ENCODE data around the gene PHAF1. TPM values are rescaled to one million over a fixed set of nuclear protein-coding genes. Genes with fewer than 3 reads are reported as not detected.

PHAF1 gene
- polyA plus RNA-seq, 1 donor from 2014 or later: 9.8 TPM

GRCh38 chr16:67192781-67193361, 83.1 kb downstream of the PHAF1 start:
- Histone ChIP-seq H2AFZ (ENCODE audit: low read depth, low read length) (peak overlapping the region; percentile 52), H3K27me3 (ENCODE audit: insufficient read depth, low read depth, low read length) (no peaks in the 10 kb centered on the region), H4K20me1 (ENCODE audit: insufficient read depth) (no peaks in the 10 kb centered on the region), H3F3A (ENCODE audit: insufficient read depth, low read length, poor library complexity, severe bottlenecking) (no peaks in the 10 kb centered on the region), H3K36me3 (ENCODE audit: insufficient read depth, low read length) (no peaks in the 10 kb centered on the region), H3K9me3 (ENCODE audit: low read length) (no peaks in the 10 kb centered on the region), H3K79me2 (replicated peaks; ENCODE audit: insufficient read depth, low read length) (peaks cover 15% of the 10 kb centered on the region), H3K9ac (ENCODE audit: low read length) (peak overlapping the region; percentile 89), H3K9me2 (ENCODE audit: insufficient read depth, low read length) (no peaks in the 10 kb centered on the region), H3K4me3 (ENCODE audit: low read length) (peak overlapping the region; percentile 100), H3K4me2 (ENCODE audit: low read length) (peak overlapping the region; percentile 86), H3K27ac (ENCODE audit: low read length) (peak overlapping the region; percentile 48)
- TF ChIP-seq EP300 (conservative IDR thresholded peaks at IDR 0.05; ENCODE audit: poor library complexity, severe bottlenecking) (no peak), POLR2AphosphoS5 (IDR thresholded peaks at IDR 0.05) (no peak), REST (IDR thresholded peaks at IDR 0.05; ENCODE audit: borderline replicate concordance) (no peak), MXI1 (conservative IDR thresholded peaks at IDR 0.05; ENCODE audit: poor library complexity, severe bottlenecking) (no peak), CTCF (IDR thresholded peaks at IDR 0.05; ENCODE audit: poor library complexity, severe bottlenecking) (no peak), EZH2 (IDR thresholded peaks at IDR 0.05; ENCODE audit: borderline replicate concordance, insufficient read depth, low read length, poor library complexity, severe bottlenecking) (no peak), TAF1 (IDR thresholded peaks at IDR 0.05; ENCODE audit: low read depth) (no peak), RAD21 (conservative IDR thresholded peaks at IDR 0.05) (no peak), SMC3 (conservative IDR thresholded peaks at IDR 0.05; ENCODE audit: poor library complexity) (no peak)

GRCh38 chr16:67193536-67193935, 83.8 kb downstream of the PHAF1 start:
- Histone ChIP-seq H4K20me1 (ENCODE audit: insufficient read depth) (no peaks in the 10 kb centered on the region), H2AFZ (ENCODE audit: low read depth, low read length) (no peak overlapping the region), H3K36me3 (ENCODE audit: insufficient read depth, low read length) (no peaks in the 10 kb centered on the region), H3K27ac (ENCODE audit: low read length) (no peak overlapping the region), H3K9me3 (ENCODE audit: low read length) (no peaks in the 10 kb centered on the region), H3K4me2 (ENCODE audit: low read length) (peak overlapping the region; percentile 86), H3K4me3 (ENCODE audit: low read length) (peak overlapping the region; percentile 100), H3K9me2 (ENCODE audit: insufficient read depth, low read length) (no peaks in the 10 kb centered on the region), H3F3A (ENCODE audit: insufficient read depth, low read length, poor library complexity, severe bottlenecking) (no peaks in the 10 kb centered on the region), H3K79me2 (replicated peaks; ENCODE audit: insufficient read depth, low read length) (peaks cover 15% of the 10 kb centered on the region), H3K27me3 (ENCODE audit: insufficient read depth, low read depth, low read length) (no peaks in the 10 kb centered on the region), H3K9ac (ENCODE audit: low read length) (peak overlapping the region; percentile 89)
- TF ChIP-seq TAF1 (IDR thresholded peaks at IDR 0.05; ENCODE audit: low read depth) (no peak), RAD21 (conservative IDR thresholded peaks at IDR 0.05) (no peak), SMC3 (conservative IDR thresholded peaks at IDR 0.05; ENCODE audit: poor library complexity) (no peak)

All from neural cell (in vitro differentiated cells).